ENCODE measurements around the gene NEB.

Gene NEB

DNA sequence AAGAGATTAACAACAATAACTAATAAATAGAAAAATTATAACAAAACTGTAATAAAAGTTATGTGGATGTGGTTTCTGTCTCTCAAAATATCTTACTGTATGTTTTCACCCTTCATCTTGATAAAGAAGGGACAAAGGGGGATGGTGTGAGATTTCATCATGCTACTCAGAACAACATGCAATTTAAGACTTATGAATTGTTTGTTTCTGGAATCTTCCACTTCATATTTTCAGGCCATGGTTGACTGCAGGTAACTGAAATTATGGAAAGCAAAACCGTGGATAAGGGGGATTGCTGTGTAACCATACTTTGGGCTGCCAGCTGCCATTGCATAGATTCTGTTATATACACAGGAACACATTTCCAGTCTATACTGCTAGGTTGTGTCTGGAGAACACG is 45.6 kb downstream of the NEB start:
- no peaks in the 10 kb centered on the region for H3K36me3 ChIP-seq
- no peaks in the 10 kb centered on the region for H3K27me3 ChIP-seq
- no peak overlapping the region for H3K27ac ChIP-seq
- H3K9me3 ChIP-seq, result no peaks in the 10 kb centered on the region
- no peaks in the 10 kb centered on the region for H3K4me1 ChIP-seq (ENCODE audit: control insufficient read depth in 1 of 2, insufficient read depth in 1 of 2, low read depth in 1 of 2, low read length in 1 of 2)
- no peak overlapping the region for H3K4me3 ChIP-seq (ENCODE audit: low read depth in 1 of 2, low read length in 1 of 2)
- TF ChIP-seq, protein P1, sequence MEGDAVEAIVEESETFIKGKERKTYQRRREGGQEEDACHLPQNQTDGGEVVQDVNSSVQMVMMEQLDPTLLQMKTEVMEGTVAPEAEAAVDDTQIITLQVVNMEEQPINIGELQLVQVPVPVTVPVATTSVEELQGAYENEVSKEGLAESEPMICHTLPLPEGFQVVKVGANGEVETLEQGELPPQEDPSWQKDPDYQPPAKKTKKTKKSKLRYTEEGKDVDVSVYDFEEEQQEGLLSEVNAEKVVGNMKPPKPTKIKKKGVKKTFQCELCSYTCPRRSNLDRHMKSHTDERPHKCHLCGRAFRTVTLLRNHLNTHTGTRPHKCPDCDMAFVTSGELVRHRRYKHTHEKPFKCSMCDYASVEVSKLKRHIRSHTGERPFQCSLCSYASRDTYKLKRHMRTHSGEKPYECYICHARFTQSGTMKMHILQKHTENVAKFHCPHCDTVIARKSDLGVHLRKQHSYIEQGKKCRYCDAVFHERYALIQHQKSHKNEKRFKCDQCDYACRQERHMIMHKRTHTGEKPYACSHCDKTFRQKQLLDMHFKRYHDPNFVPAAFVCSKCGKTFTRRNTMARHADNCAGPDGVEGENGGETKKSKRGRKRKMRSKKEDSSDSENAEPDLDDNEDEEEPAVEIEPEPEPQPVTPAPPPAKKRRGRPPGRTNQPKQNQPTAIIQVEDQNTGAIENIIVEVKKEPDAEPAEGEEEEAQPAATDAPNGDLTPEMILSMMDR (IDR thresholded peaks at IDR 0.05), result no peak

DNA sequence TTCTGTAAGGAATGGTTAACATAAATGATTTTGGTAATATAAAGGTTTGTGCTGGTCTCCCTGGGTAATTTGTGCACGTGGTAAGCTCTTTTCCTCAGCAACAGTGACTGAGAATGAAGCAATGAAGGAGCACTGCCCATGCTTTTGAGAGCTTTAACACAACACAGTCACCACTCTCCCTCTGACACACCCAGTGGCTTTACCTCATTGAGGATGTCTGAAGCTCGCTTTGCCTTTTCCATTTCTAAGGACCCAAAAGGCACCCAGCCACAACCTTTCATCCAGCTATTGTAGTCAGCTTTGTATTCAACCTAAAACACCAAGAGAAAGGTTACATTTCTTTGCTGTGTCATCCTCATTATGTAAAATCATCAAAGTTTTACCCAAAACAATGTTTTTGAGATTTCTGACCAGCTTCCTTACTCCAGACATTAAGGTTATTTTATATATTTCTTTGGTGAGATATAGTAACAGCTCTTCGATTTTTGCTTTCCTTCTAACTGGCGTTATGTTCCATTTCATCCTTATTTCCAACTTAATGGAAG is 51.7 kb downstream of the NEB start:
- Histone ChIP-seq H3K27ac (no peak overlapping the region), H3K36me3 (no peaks in the 10 kb centered on the region), H3K9me3 (no peaks in the 10 kb centered on the region), H3K27me3 (no peaks in the 10 kb centered on the region), H3K4me1 (ENCODE audit: control insufficient read depth in 1 of 2, insufficient read depth in 1 of 2, low read depth in 1 of 2, low read length in 1 of 2) (peaks cover 4 to 5% of the 10 kb centered on the region in 2 experiments), H3K4me3 (ENCODE audit: low read depth in 1 of 2, low read length in 1 of 2) (no peak overlapping the region)
- TF ChIP-seq, protein P1 (IDR thresholded peaks at IDR 0.05), result no peak

DNA sequence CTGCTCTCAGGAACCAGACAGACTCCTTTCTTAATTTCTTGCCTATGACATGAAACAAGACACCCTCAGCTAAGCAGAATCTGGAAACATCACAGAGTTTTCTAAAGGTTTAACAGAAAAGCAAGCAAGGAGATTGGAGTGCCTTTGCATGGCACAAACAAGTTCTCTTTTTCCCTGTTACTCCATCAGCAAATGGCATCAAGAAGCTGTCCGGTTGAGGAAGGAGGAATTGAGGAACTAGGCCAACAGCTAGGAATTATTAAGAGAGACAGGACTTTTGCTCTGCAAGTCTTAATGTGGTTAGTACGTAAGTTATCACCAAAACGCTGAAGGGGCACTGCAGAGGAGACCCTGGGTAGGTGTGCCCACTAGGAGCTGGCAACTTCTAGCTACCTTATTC is 53.2 kb downstream of the NEB start:
- Histone ChIP-seq H3K27me3 (no peaks in the 10 kb centered on the region), H3K27ac (no peak overlapping the region), H3K9me3 (no peaks in the 10 kb centered on the region), H3K4me1 (ENCODE audit: control insufficient read depth in 1 of 2, insufficient read depth in 1 of 2, low read depth in 1 of 2, low read length in 1 of 2) (peaks cover 4 to 5% of the 10 kb centered on the region in 2 experiments), H3K4me3 (ENCODE audit: low read depth in 1 of 2, low read length in 1 of 2) (no peak overlapping the region), H3K36me3 (no peaks in the 10 kb centered on the region)
- TF ChIP-seq, protein P1 (IDR thresholded peaks at IDR 0.05), result no peak

DNA sequence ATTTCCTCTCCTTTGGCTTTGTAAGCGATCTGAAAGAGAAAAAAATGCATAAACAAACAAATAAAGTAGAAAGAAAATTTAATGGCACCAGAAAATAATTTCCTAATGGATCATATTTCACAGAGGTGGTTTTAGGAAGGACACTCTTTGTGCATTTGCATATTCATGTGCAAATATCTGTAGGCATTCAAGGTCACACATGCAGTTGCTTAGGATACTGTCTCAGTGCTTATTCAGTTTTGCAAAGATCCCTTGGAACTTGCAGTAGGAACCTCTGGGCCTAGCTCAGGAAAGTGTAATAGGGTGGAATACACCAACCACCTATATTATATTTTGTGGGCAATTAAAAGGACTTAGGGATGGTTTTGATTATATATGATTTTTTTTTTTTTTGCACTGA is 54.3 kb downstream of the NEB start:
- no peaks in the 10 kb centered on the region for H3K9me3 ChIP-seq
- TF ChIP-seq, protein P1 (IDR thresholded peaks at IDR 0.05), result no peak
- no peak overlapping the region for H3K4me3 ChIP-seq (ENCODE audit: low read depth in 1 of 2, low read length in 1 of 2)

DNA sequence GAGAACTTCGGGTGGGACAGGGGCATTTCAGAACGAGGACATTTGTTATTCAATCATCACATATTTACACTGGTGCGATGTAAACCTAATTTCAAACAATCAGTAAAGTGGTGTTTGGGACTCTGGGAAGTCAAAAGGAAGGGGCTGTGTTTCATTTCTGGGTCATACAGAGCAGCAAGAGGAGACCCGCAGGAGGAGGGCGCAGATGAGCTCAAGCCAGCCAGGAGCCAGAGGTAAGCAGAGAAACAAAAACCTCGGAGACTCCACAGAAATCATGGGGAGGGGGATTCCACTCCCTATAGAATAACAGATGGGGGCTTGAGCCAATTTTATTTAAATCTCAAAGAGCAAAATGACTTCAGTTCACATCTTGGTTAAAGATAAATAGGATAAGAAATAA is 55.4 kb downstream of the NEB start:
- no peak overlapping the region for H3K27ac ChIP-seq
- H3K36me3 ChIP-seq, result no peaks in the 10 kb centered on the region
- TF ChIP-seq, protein P1 (IDR thresholded peaks at IDR 0.05), result no peak
- peaks cover 4 to 5% of the 10 kb centered on the region in 2 experiments for H3K4me1 ChIP-seq (ENCODE audit: control insufficient read depth in 1 of 2, insufficient read depth in 1 of 2, low read depth in 1 of 2, low read length in 1 of 2)
- H3K4me3 ChIP-seq (ENCODE audit: low read depth in 1 of 2, low read length in 1 of 2), result no peak overlapping the region
- no peaks in the 10 kb centered on the region for H3K9me3 ChIP-seq
- H3K27me3 ChIP-seq, result no peaks in the 10 kb centered on the region

More for the DNA sequence above, 54.3 kb downstream of the NEB start:
- no peak overlapping the region for H3K27ac ChIP-seq
- H3K36me3 ChIP-seq, result no peaks in the 10 kb centered on the region
- H3K27me3 ChIP-seq, result no peaks in the 10 kb centered on the region
- peaks cover 4 to 5% of the 10 kb centered on the region in 2 experiments for H3K4me1 ChIP-seq (ENCODE audit: control insufficient read depth in 1 of 2, insufficient read depth in 1 of 2, low read depth in 1 of 2, low read length in 1 of 2)
